ENCODE measurements around the gene EXOSC10. TPM values are rescaled to one million over a fixed set of nuclear protein-coding genes. Genes with fewer than 3 reads are reported as not detected.

Gene EXOSC10
- polyA plus RNA-seq, 1 donor (not counting 4 experiments of a cell fraction or from before 2014, with no cell fraction given): 61.2 TPM

GRCh38 chr1:11054181-11054580 lies 45.5 kb downstream of the EXOSC10 start:
- Histone ChIP-seq H3K9ac (ENCODE audit: control insufficient read depth, extremely low read depth, insufficient read depth, low read length) (no peak overlapping the region), H3K27ac (ENCODE audit: control insufficient read depth, insufficient read depth, low read length) (no peak overlapping the region), H3K36me3 (ENCODE audit: control insufficient read depth in 2 of 2, extremely low read depth in 1 of 2, insufficient read depth in 2 of 2, low read length in 2 of 2) (peaks cover 11 to 16% of the 10 kb centered on the region in 2 experiments), H3K27me3 (ENCODE audit: control insufficient read depth, extremely low read depth, insufficient read depth, low read length) (no peaks in the 10 kb centered on the region), H3K4me3 (ENCODE audit: control insufficient read depth in 2 of 3, extremely low read depth in 1 of 3, insufficient read depth in 2 of 3, low read depth in 1 of 3, low read length in 3 of 3) (no peak overlapping the region), H3K4me1 (ENCODE audit: control insufficient read depth, extremely low read depth, insufficient read depth, low read length) (peaks cover 10% of the 10 kb centered on the region), H2AFZ (ENCODE audit: control insufficient read depth, low read length) (no peak overlapping the region), H3K79me2 (ENCODE audit: control insufficient read depth, insufficient read depth, low read length) (peaks cover 12% of the 10 kb centered on the region), H3K4me2 (ENCODE audit: control insufficient read depth, extremely low read depth, insufficient read depth, low read depth, low read length) (no peak overlapping the region), H3K9me1 (ENCODE audit: control insufficient read depth, extremely low read depth, insufficient read depth, low read length) (no peaks in the 10 kb centered on the region), H4K20me1 (ENCODE audit: control insufficient read depth, extremely low read depth, insufficient read depth, low read length) (peaks cover 2% of the 10 kb centered on the region), H3K9me3 (ENCODE audit: control insufficient read depth, low read depth, low read length) (no peaks in the 10 kb centered on the region)
- FAIRE-seq (no peak), DNase-seq (ENCODE audit: low read depth, low spot score) (no peak)
- dilution Hi-C loops (cut with MboI; ENCODE audit: extremely low pct_ligation_motif_present, low sequenced_read_pairs): no loop called here
- TF ChIP-seq EZH2 (IDR thresholded peaks at IDR 0.05; ENCODE audit: low read length): no peak
- TF ChIP-seq CTCF (optimal IDR thresholded peaks at IDR 0.05 in 1 of 3, IDR thresholded peaks at IDR 0.05 in 1 of 3, conservative IDR thresholded peaks at IDR 0.05 in 1 of 3; ENCODE audit: extremely low read depth in 1 of 3, insufficient read depth in 2 of 3, low read length in 3 of 3): no peak

- H3K9me1 ChIP-seq (ENCODE audit: control insufficient read depth, extremely low read depth, insufficient read depth, low read length): no peaks in the 10 kb centered on the region
- no peaks in the 10 kb centered on the region for H3K27me3 ChIP-seq (ENCODE audit: control insufficient read depth, extremely low read depth, insufficient read depth, low read length)
- H3K4me1 ChIP-seq (ENCODE audit: control insufficient read depth, extremely low read depth, insufficient read depth, low read length): peaks cover 10% of the 10 kb centered on the region
- DNase-seq (ENCODE audit: low read depth, low spot score) (no peak), FAIRE-seq (no peak)
- TF ChIP-seq EZH2 (IDR thresholded peaks at IDR 0.05; ENCODE audit: low read length): no peak
- TF ChIP-seq CTCF (optimal IDR thresholded peaks at IDR 0.05 in 1 of 3, IDR thresholded peaks at IDR 0.05 in 1 of 3, conservative IDR thresholded peaks at IDR 0.05 in 1 of 3; ENCODE audit: extremely low read depth in 1 of 3, insufficient read depth in 2 of 3, low read length in 3 of 3): no peak
- no peaks in the 10 kb centered on the region for H3K9me3 ChIP-seq (ENCODE audit: control insufficient read depth, low read depth, low read length)
- no peak overlapping the region for H3K27ac ChIP-seq (ENCODE audit: control insufficient read depth, insufficient read depth, low read length)
- H3K4me2 ChIP-seq (ENCODE audit: control insufficient read depth, extremely low read depth, insufficient read depth, low read depth, low read length): no peak overlapping the region
- no peak overlapping the region for H2AFZ ChIP-seq (ENCODE audit: control insufficient read depth, low read length)
- no peak overlapping the region for H3K4me3 ChIP-seq (ENCODE audit: control insufficient read depth in 2 of 3, extremely low read depth in 1 of 3, insufficient read depth in 2 of 3, low read depth in 1 of 3, low read length in 3 of 3)
- H3K79me2 ChIP-seq (ENCODE audit: control insufficient read depth, insufficient read depth, low read length): peaks cover 7% of the 10 kb centered on the region
- no peak overlapping the region for H3K9ac ChIP-seq (ENCODE audit: control insufficient read depth, extremely low read depth, insufficient read depth, low read length)
- H4K20me1 ChIP-seq (ENCODE audit: control insufficient read depth, extremely low read depth, insufficient read depth, low read length): peaks cover 2% of the 10 kb centered on the region
- H3K36me3 ChIP-seq (ENCODE audit: control insufficient read depth in 2 of 2, extremely low read depth in 1 of 2, insufficient read depth in 2 of 2, low read length in 2 of 2): peaks cover 11 to 16% of the 10 kb centered on the region in 2 experiments
- dilution Hi-C loops (cut with MboI; ENCODE audit: extremely low pct_ligation_motif_present, low sequenced_read_pairs): no loop called here
Measured at GRCh38 chr1:11053758-11054137, 45.9 kb downstream of the EXOSC10 start.

Data from keratinocyte (primary cell).